Liver (tissue), 3 donors: ENCODE results near the gene ATF6B.

Experiments
- CTCF ChIP-seq: fragments of 150-350 bp; IDR thresholded peaks from 2 replicates; pipeline ENCODE4 v1.5.1; 2017; ENCODE audit warnings: improper control_type of control experiment, low read depth, low read length; ENCODE audit not compliant: missing input control
- RAD21 ChIP-seq, 2 donors: IDR thresholded peaks; 2 replicates each; pipeline ENCODE4 v1.6.1; 2016; ENCODE audit warnings: antibody characterized with exemption in 2 of 2, mild to moderate bottlenecking in 2 of 2
- donor health status: healthy.
- donor health status: healthy.

- TF ChIP-seq RAD21 (IDR thresholded peaks at IDR 0.05) (no peak), CTCF (no peak)
Measured at GRCh38 chr6:32176476-32177182, 48.6 kb upstream of the ATF6B start.
